ENCODE measurements around the gene IVL.

DNA sequence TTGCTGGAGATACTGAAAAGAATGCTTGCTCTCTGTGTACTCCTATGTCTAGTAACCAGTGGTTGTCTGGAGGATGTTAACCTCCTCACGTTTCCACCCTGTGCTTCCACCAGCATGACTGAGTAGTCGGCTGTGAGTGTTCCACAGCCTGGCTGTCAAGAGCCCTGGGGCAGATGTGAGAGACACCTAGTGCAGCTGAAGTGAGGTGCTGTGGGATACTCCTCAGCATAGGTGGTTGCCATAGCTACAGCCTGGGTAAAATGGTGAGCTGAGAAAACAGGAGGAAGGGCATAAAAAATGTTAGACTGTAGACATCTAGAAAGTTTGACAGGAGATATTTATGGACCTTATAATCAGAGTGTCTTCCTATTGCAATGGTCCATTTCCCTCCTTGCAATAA, 15.8 kb downstream of the IVL start:
- TF ChIP-seq, protein P1, sequence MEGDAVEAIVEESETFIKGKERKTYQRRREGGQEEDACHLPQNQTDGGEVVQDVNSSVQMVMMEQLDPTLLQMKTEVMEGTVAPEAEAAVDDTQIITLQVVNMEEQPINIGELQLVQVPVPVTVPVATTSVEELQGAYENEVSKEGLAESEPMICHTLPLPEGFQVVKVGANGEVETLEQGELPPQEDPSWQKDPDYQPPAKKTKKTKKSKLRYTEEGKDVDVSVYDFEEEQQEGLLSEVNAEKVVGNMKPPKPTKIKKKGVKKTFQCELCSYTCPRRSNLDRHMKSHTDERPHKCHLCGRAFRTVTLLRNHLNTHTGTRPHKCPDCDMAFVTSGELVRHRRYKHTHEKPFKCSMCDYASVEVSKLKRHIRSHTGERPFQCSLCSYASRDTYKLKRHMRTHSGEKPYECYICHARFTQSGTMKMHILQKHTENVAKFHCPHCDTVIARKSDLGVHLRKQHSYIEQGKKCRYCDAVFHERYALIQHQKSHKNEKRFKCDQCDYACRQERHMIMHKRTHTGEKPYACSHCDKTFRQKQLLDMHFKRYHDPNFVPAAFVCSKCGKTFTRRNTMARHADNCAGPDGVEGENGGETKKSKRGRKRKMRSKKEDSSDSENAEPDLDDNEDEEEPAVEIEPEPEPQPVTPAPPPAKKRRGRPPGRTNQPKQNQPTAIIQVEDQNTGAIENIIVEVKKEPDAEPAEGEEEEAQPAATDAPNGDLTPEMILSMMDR (IDR thresholded peaks at IDR 0.05; ENCODE audit: insufficient read depth, low read length, poor library complexity, severe bottlenecking) = no peak
- TF ChIP-seq EZH2phosphoT487 (conservative IDR thresholded peaks at IDR 0.05; ENCODE audit: low read length) = no peak

Measured in SU-DHL-6 (cell line).